Liver (tissue), 9 donors: ENCODE results near the gene IRAK2. TPM values are rescaled to one million over a fixed set of nuclear protein-coding genes. Genes with fewer than 3 reads are reported as not detected.

ENCODE experiments used
- DNase-seq: peaks from one replicate; pipeline ENCODE4 v3.0.0-alpha.2; 2017; ENCODE audit warnings: low spot score
- H3K27ac ChIP-seq, 2 donors: one replicate each; pipeline ENCODE4 v1.7.0; 2013; ENCODE audit warnings: inconsistent platforms in 2 of 2, low read length in 2 of 2, control low read depth in 1 of 2, low read depth in 1 of 2, mild to moderate bottlenecking in 1 of 2
- H3K27me3 ChIP-seq, 4 donors: one replicate each; pipeline versions ENCODE4 v1.6.1 to v1.7.0; 2013; ENCODE audit warnings: low read length in 3 of 4, inconsistent platforms in 1 of 4, mild to moderate bottlenecking in 1 of 4, moderate library complexity in 1 of 4; ENCODE audit not compliant: control insufficient read depth in 4 of 4, insufficient read depth in 4 of 4
- H3K36me3 ChIP-seq, 4 donors: one replicate each; pipeline versions ENCODE4 v1.6.1 to v1.7.0; 2013; ENCODE audit warnings: low read length in 3 of 4, mild to moderate bottlenecking in 3 of 4, low read depth in 1 of 4, moderate library complexity in 1 of 4; ENCODE audit not compliant: control insufficient read depth in 4 of 4, insufficient read depth in 3 of 4
- H3K4me1 ChIP-seq, 4 donors: one replicate each; pipeline versions ENCODE4 v1.6.1 to v1.7.0; 2013; ENCODE audit warnings: low read length in 3 of 4, mild to moderate bottlenecking in 3 of 4, moderate library complexity in 1 of 4; ENCODE audit not compliant: control insufficient read depth in 4 of 4, insufficient read depth in 4 of 4
- H3K4me3 ChIP-seq, 3 donors: one replicate each; pipeline versions ENCODE4 v1.6.1 to v1.7.0; 2013; ENCODE audit warnings: low read length in 3 of 3, control low read depth in 1 of 3, low read depth in 1 of 3, mild to moderate bottlenecking in 1 of 3
- H3K9ac ChIP-seq, 2 donors: one replicate each; pipeline ENCODE4 v1.7.0; 2013; ENCODE audit warnings: low read length in 2 of 2, mild to moderate bottlenecking in 2 of 2, moderate library complexity in 2 of 2, control low read depth in 1 of 2, low read depth in 1 of 2
- H3K9me3 ChIP-seq, 4 donors: one replicate each; pipeline versions ENCODE4 v1.6.1 to v1.7.0; 2013; ENCODE audit warnings: low read length in 3 of 4; ENCODE audit not compliant: control insufficient read depth in 4 of 4
- FOXA1 ChIP-seq: IDR thresholded peaks from 2 replicates; pipeline ENCODE4 v1.6.1; 2016; ENCODE audit warnings: antibody characterized with exemption
- GABPA ChIP-seq, 2 donors: IDR thresholded peaks in 1 of 2; conservative IDR thresholded peaks in 1 of 2; 2 replicates each; pipeline ENCODE4 v1.6.1; 2016; ENCODE audit warnings: antibody characterized with exemption in 2 of 2, mild to moderate bottlenecking in 1 of 2, moderate library complexity in 1 of 2
- HNF4A ChIP-seq, 2 donors: conservative IDR thresholded peaks; 2 replicates each; pipeline ENCODE4 v1.6.1; 2016; ENCODE audit warnings: antibody characterized with exemption in 2 of 2, mild to moderate bottlenecking in 2 of 2
- HNF4G ChIP-seq: IDR thresholded peaks from 2 replicates; pipeline ENCODE4 v1.6.1; 2016; ENCODE audit warnings: antibody characterized with exemption
- JUND ChIP-seq, 2 donors: IDR thresholded peaks; 2 replicates each; pipeline ENCODE4 v1.6.1; 2016; ENCODE audit warnings: antibody characterized with exemption in 2 of 2
- NR2F2 ChIP-seq: IDR thresholded peaks from 2 replicates; pipeline ENCODE4 v1.6.1; 2016; ENCODE audit warnings: antibody characterized with exemption
- RAD21 ChIP-seq, 2 donors: IDR thresholded peaks; 2 replicates each; pipeline ENCODE4 v1.6.1; 2016; ENCODE audit warnings: antibody characterized with exemption in 2 of 2, mild to moderate bottlenecking in 2 of 2
- REST ChIP-seq: IDR thresholded peaks from 2 replicates; pipeline ENCODE4 v1.6.1; 2016; ENCODE audit warnings: antibody characterized with exemption, mild to moderate bottlenecking
- SP1 ChIP-seq: IDR thresholded peaks from 2 replicates; pipeline ENCODE4 v1.6.1; 2018; ENCODE audit warnings: antibody characterized with exemption, mild to moderate bottlenecking
- TAF1 ChIP-seq: conservative IDR thresholded peaks from 2 replicates; pipeline ENCODE4 v1.6.1; 2016; ENCODE audit warnings: antibody characterized with exemption, mild to moderate bottlenecking
- YY1 ChIP-seq: IDR thresholded peaks from 2 replicates; pipeline ENCODE4 v1.6.1; 2016; ENCODE audit warnings: antibody characterized with exemption, mild to moderate bottlenecking
- ZBTB33 ChIP-seq: IDR thresholded peaks from 2 replicates; pipeline ENCODE4 v1.6.1; 2016; ENCODE audit warnings: antibody characterized with exemption
- WGBS: extraction: QIAGEN DNeasy Blood & Tissue Kit; methylation state at CpG from one replicate; pipeline ENCODE4 v1.1.7; 2013; 5-methylcytosine and 5-hydroxymethylcytosine counted together
- polyA plus RNA-seq, 2 donors: library from polyadenylated mRNA; stranded (reverse) in 1 of 2; unstranded in 1 of 2; fragments of 200-250 nt in 1 of 2; fragments of >200 nt in 1 of 2; fragmentation: Nextera tagmentation in 1 of 2; extraction: Ambion mirVana in 1 of 2; gene quantifications; one replicate each; pipeline versions ENCODE4 v1.2.1 to v1.2.3, GENCODE V29; 2013 to 2015
- total RNA-seq, 2 donors: library from RNA; depleted of rRNA; stranded (reverse); fragments of >200 nt; gene quantifications; one replicate each; pipeline ENCODE4 v1.2.3, GENCODE V29; 2014
- TF ChIP-seq, protein P1 (sequence below): IDR thresholded peaks from 2 replicates; pipeline ENCODE4 v1.6.1; 2016; ENCODE audit warnings: antibody characterized with exemption
- TF ChIP-seq, protein P2 (sequence below): IDR thresholded peaks from 2 replicates; pipeline ENCODE4 v1.6.1; 2016; ENCODE audit warnings: antibody characterized with exemption
- donor health status: healthy.
- donor health status: healthy.
- donor health status: healthy.
- donor health status: healthy.
- donor health status: healthy.

Gene IRAK2
- total and polyA plus RNA-seq, 4 donors = 2.7 to 9.3 (median 5.9) TPM

GRCh38 chr3:10253731-10254130 is 89.0 kb downstream of the IRAK2 start:
- no peak overlapping the region for H3K27ac ChIP-seq
- peaks cover 1 to 8% (median 7%) of the 10 kb centered on the region in 4 donors for H3K36me3 ChIP-seq
- WGBS = 85% methylated on average over 3 of the region's 3 CpGs
- no peaks in the 10 kb centered on the region for H3K9me3 ChIP-seq
- DNase-seq = no peak
- H3K4me1 ChIP-seq = peaks cover 0 to 23% (median 15%) of the 10 kb centered on the region in 4 donors
- H3K9ac ChIP-seq = no peak overlapping the region
- no peak for TF ChIP-seq NR2F2
- TF ChIP-seq HNF4A (conservative IDR thresholded peaks at IDR 0.05) = peak; percentile 33 to 43
- TF ChIP-seq JUND (IDR thresholded peaks at IDR 0.05) = no peak
- no peak for TF ChIP-seq YY1
- no peak overlapping the region for H3K4me3 ChIP-seq
- H3K27me3 ChIP-seq = no peaks in the 10 kb centered on the region

GRCh38 chr3:10255835-10256234 is 91.1 kb downstream of the IRAK2 start:
- 91% methylated on average over 7 of the region's 7 CpGs for WGBS
- no peak overlapping the region for H3K27ac ChIP-seq
- H3K9me3 ChIP-seq = no peaks in the 10 kb centered on the region
- no peak for TF ChIP-seq SP1
- no peak for TF ChIP-seq FOXA1
- no peak for TF ChIP-seq JUND (IDR thresholded peaks at IDR 0.05)
- no peak for TF ChIP-seq ZBTB33
- no peak for TF ChIP-seq GABPA (IDR thresholded peaks at IDR 0.05 in 1 of 2, conservative IDR thresholded peaks at IDR 0.05 in 1 of 2)
- no peak for TF ChIP-seq REST
- TF ChIP-seq NR2F2 = no peak
- TF ChIP-seq RAD21 (IDR thresholded peaks at IDR 0.05) = no peak
- TF ChIP-seq, protein P1, sequence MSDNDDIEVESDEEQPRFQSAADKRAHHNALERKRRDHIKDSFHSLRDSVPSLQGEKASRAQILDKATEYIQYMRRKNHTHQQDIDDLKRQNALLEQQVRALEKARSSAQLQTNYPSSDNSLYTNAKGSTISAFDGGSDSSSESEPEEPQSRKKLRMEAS = no peak
- TF ChIP-seq, protein P2, sequence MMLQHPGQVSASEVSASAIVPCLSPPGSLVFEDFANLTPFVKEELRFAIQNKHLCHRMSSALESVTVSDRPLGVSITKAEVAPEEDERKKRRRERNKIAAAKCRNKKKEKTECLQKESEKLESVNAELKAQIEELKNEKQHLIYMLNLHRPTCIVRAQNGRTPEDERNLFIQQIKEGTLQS = no peak
- peaks cover 0 to 7% (median 2%) of the 10 kb centered on the region in 4 donors for H3K4me1 ChIP-seq
- peaks cover 1 to 20% (median 17%) of the 10 kb centered on the region in 4 donors for H3K36me3 ChIP-seq
- no peak for DNase-seq
- no peak overlapping the region for H3K4me3 ChIP-seq
- no peaks in the 10 kb centered on the region for H3K27me3 ChIP-seq
- no peak overlapping the region for H3K9ac ChIP-seq

DNA sequence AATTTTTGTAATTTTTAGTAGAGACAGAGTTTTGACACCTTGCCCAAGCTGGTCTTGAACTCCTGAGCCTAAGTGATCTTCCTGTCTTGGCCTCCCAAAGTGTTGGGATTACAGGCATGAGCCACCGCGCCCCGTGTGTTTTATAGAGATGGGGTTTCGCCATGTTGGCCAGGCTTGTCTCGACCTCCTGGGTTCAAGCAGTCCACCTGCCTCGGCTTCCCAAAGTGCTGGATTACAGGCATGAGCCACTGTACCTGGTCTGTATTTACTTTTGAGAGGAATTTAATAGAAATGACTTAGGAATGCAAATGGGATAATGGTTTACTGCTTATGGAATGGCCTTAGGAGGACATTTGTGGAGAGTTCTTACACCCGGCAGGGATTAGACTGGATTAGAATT is 94.3 kb downstream of the IRAK2 start:
- H3K36me3 ChIP-seq = peaks cover 1 to 23% (median 18%) of the 10 kb centered on the region in 4 donors
- DNase-seq = no peak
- H3K27me3 ChIP-seq = no peaks in the 10 kb centered on the region
- peaks cover 0 to 1% (median 0%) of the 10 kb centered on the region in 4 donors for H3K4me1 ChIP-seq
- WGBS = 97% methylated on average over 7 of the region's 7 CpGs
- no peak overlapping the region for H3K9ac ChIP-seq
- H3K9me3 ChIP-seq = no peaks in the 10 kb centered on the region
- no peak overlapping the region for H3K27ac ChIP-seq
- H3K4me3 ChIP-seq = no peak overlapping the region
- TF ChIP-seq HNF4G = no peak
- no peak for TF ChIP-seq YY1
- TF ChIP-seq TAF1 = no peak
- no peak for TF ChIP-seq REST
- no peak for TF ChIP-seq NR2F2
- no peak for TF ChIP-seq ZBTB33
- TF ChIP-seq JUND (IDR thresholded peaks at IDR 0.05) = no peak
- TF ChIP-seq SP1 = no peak
